H9 (cell line): Measurements from ENCODE around the gene NOVA1. TPM values are rescaled to one million over a fixed set of nuclear protein-coding genes. Genes with fewer than 3 reads are reported as not detected.

ENCODE experiments used
- DNase-seq: peaks from one replicate; pipeline ENCODE4 v3.0.0-alpha.2; 2017
- H2AFZ ChIP-seq: one replicate; pipeline ENCODE4 v1.6.1; 2013; ENCODE audit warnings: mild to moderate bottlenecking, low read length, control low read depth, moderate library complexity
- H2AK5ac ChIP-seq: 2 replicates; pipeline ENCODE4 v1.6.1; 2013; ENCODE audit warnings: low read length, control low read depth, mixed read lengths; ENCODE audit not compliant: insufficient read length
- H2BK120ac ChIP-seq: one replicate; pipeline ENCODE4 v1.6.1; 2013; ENCODE audit warnings: low read depth, mild to moderate bottlenecking, low read length, control low read depth, inconsistent platforms; ENCODE audit not compliant: poor library complexity, severe bottlenecking
- H2BK12ac ChIP-seq: 2 replicates; pipeline ENCODE4 v1.6.1; 2013; ENCODE audit warnings: low read length, control low read depth, mixed read lengths, low read depth; ENCODE audit not compliant: insufficient read length
- H2BK15ac ChIP-seq: 2 replicates; pipeline ENCODE4 v1.6.1; 2013; ENCODE audit warnings: low read depth, low read length, control low read depth
- H2BK20ac ChIP-seq: one replicate; pipeline ENCODE4 v1.6.1; 2013; ENCODE audit warnings: low read depth, mild to moderate bottlenecking, low read length, control low read depth, inconsistent platforms; ENCODE audit not compliant: poor library complexity, severe bottlenecking
- H2BK5ac ChIP-seq: 2 replicates; pipeline ENCODE4 v1.6.1; 2013; ENCODE audit warnings: low read length, control low read depth, mixed read lengths; ENCODE audit not compliant: insufficient read length
- H3K14ac ChIP-seq: 2 replicates; pipeline ENCODE4 v1.6.1; 2013; ENCODE audit warnings: low read length, control low read depth; ENCODE audit not compliant: insufficient read depth
- H3K18ac ChIP-seq: 2 replicates; pipeline ENCODE4 v1.6.1; 2013; ENCODE audit warnings: low read depth, mild to moderate bottlenecking, mixed read lengths, low read length, control low read depth; ENCODE audit not compliant: insufficient read length
- H3K23ac ChIP-seq: 2 replicates; pipeline ENCODE4 v1.6.1; 2013; ENCODE audit warnings: low read length, control low read depth, mixed read lengths, low read depth; ENCODE audit not compliant: insufficient read length
- H3K23me2 ChIP-seq: 2 replicates; pipeline ENCODE4 v1.6.1; 2013; ENCODE audit warnings: low read depth, mild to moderate bottlenecking, mixed read lengths, low read length, control low read depth; ENCODE audit not compliant: insufficient read length, poor library complexity, severe bottlenecking
- H3K27ac ChIP-seq: 2 replicates; pipeline ENCODE4 v1.5.1; 2013; ENCODE audit warnings: low read length, control low read depth, mixed read lengths, low read depth; ENCODE audit not compliant: insufficient read length
- H3K27me3 ChIP-seq: 2 replicates; pipeline ENCODE4 v1.6.1; 2013; ENCODE audit warnings: low read length, control low read depth, inconsistent platforms; ENCODE audit not compliant: insufficient read depth
- H3K4ac ChIP-seq: 2 replicates; pipeline ENCODE4 v1.6.1; 2013; ENCODE audit warnings: low read depth, mild to moderate bottlenecking, control low read depth, inconsistent platforms, low read length, moderate library complexity
- H3K4me1 ChIP-seq: 2 replicates; pipeline ENCODE4 v1.6.1; 2013; ENCODE audit warnings: low read length, control low read depth, inconsistent platforms; ENCODE audit not compliant: insufficient read depth
- H3K4me2 ChIP-seq: 2 replicates; pipeline ENCODE4 v1.6.1; 2013; ENCODE audit warnings: low read length, control low read depth, mixed read lengths; ENCODE audit not compliant: insufficient read length, insufficient read depth
- H3K56ac ChIP-seq: 2 replicates; pipeline ENCODE4 v1.6.1; 2013; ENCODE audit warnings: low read depth, mild to moderate bottlenecking, mixed read lengths, low read length, control low read depth; ENCODE audit not compliant: insufficient read length
- H3K79me1 ChIP-seq: 2 replicates; pipeline ENCODE4 v1.6.1; 2013; ENCODE audit warnings: low read depth, mild to moderate bottlenecking, moderate library complexity, low read length, control low read depth, inconsistent platforms; ENCODE audit not compliant: insufficient read depth, poor library complexity, severe bottlenecking
- H3K79me2 ChIP-seq: 2 replicates; pipeline ENCODE4 v1.6.1; 2013; ENCODE audit warnings: low read length, control low read depth, inconsistent platforms; ENCODE audit not compliant: insufficient read depth
- H3K9ac ChIP-seq: 2 replicates; pipeline ENCODE4 v1.6.1; 2013; ENCODE audit warnings: low read length, control low read depth, mixed read lengths; ENCODE audit not compliant: insufficient read length; ENCODE audit errors: extremely low read depth
- H3K9me3 ChIP-seq: one replicate; pipeline ENCODE4 v1.6.1; 2013; ENCODE audit warnings: low read depth, low read length, inconsistent platforms; ENCODE audit not compliant: control insufficient read depth
- H3T11ph ChIP-seq: one replicate; pipeline ENCODE4 v1.6.1; 2013; ENCODE audit warnings: mild to moderate bottlenecking, low read length, control low read depth, inconsistent platforms
- H4K20me1 ChIP-seq: one replicate; pipeline ENCODE4 v1.6.1; 2013; ENCODE audit not compliant: control insufficient read depth, insufficient read length, insufficient read depth
- H4K5ac ChIP-seq: 2 replicates; pipeline ENCODE4 v1.6.1; 2013; ENCODE audit warnings: low read depth, mild to moderate bottlenecking, mixed read lengths, low read length, control low read depth; ENCODE audit not compliant: insufficient read length
- H4K8ac ChIP-seq: replicated peaks from 2 replicates; pipeline ENCODE4 v1.6.1; 2013; ENCODE audit warnings: low read length, control low read depth, mixed read lengths, low read depth; ENCODE audit not compliant: insufficient read length
- H4K91ac ChIP-seq: 2 replicates; pipeline ENCODE4 v1.6.1; 2013; ENCODE audit warnings: low read depth, mild to moderate bottlenecking, moderate library complexity, mixed read lengths, low read length, control low read depth; ENCODE audit not compliant: insufficient read length
- H3K27ac Mint-ChIP-seq, 3 experiments: 2 replicates in 2 of 3; 3 replicates in 1 of 3; pipeline ENCODE4 v1.8.0; 2020 to 2021; ENCODE audit warnings: mixed read lengths in 3 of 3, mild to moderate bottlenecking in 1 of 3, moderate library complexity in 1 of 3
- H3K27me3 Mint-ChIP-seq: 2 replicates; pipeline ENCODE4 v1.8.0; 2021; ENCODE audit warnings: low read depth, mild to moderate bottlenecking, moderate library complexity, mixed read lengths
- H3K36me3 Mint-ChIP-seq, 3 experiments: 2 replicates in 2 of 3; 3 replicates in 1 of 3; pipeline ENCODE4 v1.8.0; 2020 to 2021; ENCODE audit warnings: low read depth in 3 of 3, mixed read lengths in 3 of 3; ENCODE audit not compliant: insufficient read depth in 1 of 3
- H3K4me1 Mint-ChIP-seq, 2 experiments: 2 replicates each; pipeline ENCODE4 v1.8.0; 2020; ENCODE audit warnings: mixed read lengths in 2 of 2
- H3K4me3 Mint-ChIP-seq, 2 experiments: 2 replicates in 1 of 2; 3 replicates in 1 of 2; pipeline ENCODE4 v1.8.0; 2020 to 2021; ENCODE audit warnings: mild to moderate bottlenecking in 2 of 2, mixed read lengths in 2 of 2, moderate library complexity in 1 of 2
- H3K9me3 Mint-ChIP-seq, 2 experiments: 2 replicates in 1 of 2; 3 replicates in 1 of 2; pipeline ENCODE4 v1.8.0; 2020; ENCODE audit warnings: mild to moderate bottlenecking in 2 of 2, mixed read lengths in 2 of 2, moderate library complexity in 1 of 2
- CTCF ChIP-seq: fragments of 200-600 bp; sonication (generic); conservative IDR thresholded peaks from 3 replicates; pipeline ENCODE4 v1.8.0; 2021; ENCODE audit warnings: antibody characterized with exemption, mild to moderate bottlenecking
- total RNA-seq: library from RNA; stranded (reverse); gene quantifications from 2 replicates; pipeline ENCODE4 v1.2.1, GENCODE V29; 2021

NOVA1 gene
- total RNA-seq, 1 experiment from 2014 or later, result 13.8 TPM

GRCh38 chr14:26429205-26429604, 168.6 kb downstream of the NOVA1 start:
- Histone ChIP-seq H2BK120ac (no peak overlapping the region), H3K4me1 (no peaks in the 10 kb centered on the region), H3T11ph (no peak overlapping the region), H4K91ac (no peak overlapping the region), H2BK15ac (no peak overlapping the region), H4K20me1 (no peaks in the 10 kb centered on the region), H3K4me2 (no peak overlapping the region), H3K23ac (no peak overlapping the region), H3K27ac (no peak overlapping the region), H3K9me3 (no peaks in the 10 kb centered on the region), H4K8ac (no peak overlapping the region), H3K23me2 (no peaks in the 10 kb centered on the region), H2AK5ac (no peak overlapping the region), H3K18ac (no peak overlapping the region), H3K27me3 (no peaks in the 10 kb centered on the region), H3K4ac (no peak overlapping the region), H2AFZ (no peak overlapping the region), H3K79me2 (no peaks in the 10 kb centered on the region), H3K9ac (no peak overlapping the region), H2BK20ac (no peak overlapping the region), H3K79me1 (no peaks in the 10 kb centered on the region), H3K14ac (no peak overlapping the region), H2BK12ac (no peak overlapping the region), H4K5ac (no peak overlapping the region), H2BK5ac (no peak overlapping the region), H3K56ac (no peak overlapping the region)
- no peak for DNase-seq
- no peaks in the 10 kb centered on the region for H3K27me3 Mint-ChIP-seq
- no peaks in the 10 kb centered on the region for H3K9me3 Mint-ChIP-seq
- TF ChIP-seq CTCF, result no peak
- no peaks in the 10 kb centered on the region for H3K36me3 Mint-ChIP-seq
- H3K4me1 Mint-ChIP-seq, result peaks cover 2 to 5% of the 10 kb centered on the region in 2 experiments; a peak in 3 of 4 replicates
- no peak overlapping the region for H3K4me3 Mint-ChIP-seq
- 0 out of 7 replicates have a peak overlapping the region, but pooled peaks of 1 of the 3 experiments have one; percentile 30 for H3K27ac Mint-ChIP-seq
